Activated CD4-positive, alpha-beta memory T cell treated with anti-CD3 and anti-CD28 coated beads, Interleukin-2, amount 10 ng/mL, durations not matched to agents 7 days and 5 days (primary cell): Measurements from ENCODE around the gene PCIF1. TPM values are rescaled to one million over a fixed set of nuclear protein-coding genes. Genes with fewer than 3 reads are reported as not detected.
"Not testable (repeated sequence)": the region's sequence is repeated elsewhere in the genome, so short reads cannot be mapped to it uniquely, and the experiment has no call there.

ENCODE experiments used
- CTCF ChIA-PET: fragments of 350-600 bp; sonication (Branson Sonifier 250); formaldehyde crosslinking; loops from one replicate; lab custom pipeline; 2021; ENCODE audit warnings: antibody characterized with exemption, inconsistent platforms; lab: Charles Lee
- POLR2A ChIA-PET: fragments of 350-600 bp; sonication (Branson Sonifier 250); formaldehyde crosslinking; loops from one replicate; lab custom pipeline; 2021; ENCODE audit warnings: antibody characterized with exemption; lab: Charles Lee
- DNase-seq: peaks from one replicate; pipeline ENCODE4 v3.0.0-alpha.2; 2020
- H3K27ac Mint-ChIP-seq: one replicate; pipeline ENCODE4 v1.8.0; 2021; ENCODE audit warnings: mild to moderate bottlenecking, mixed read lengths
- H3K27me3 Mint-ChIP-seq: one replicate; pipeline ENCODE4 v1.8.0; 2021; ENCODE audit warnings: mixed read lengths
- H3K36me3 Mint-ChIP-seq: one replicate; pipeline ENCODE4 v1.8.0; 2021; ENCODE audit warnings: low read depth, mixed read lengths
- H3K4me1 Mint-ChIP-seq: one replicate; pipeline ENCODE4 v1.8.0; 2021; ENCODE audit warnings: mixed read lengths
- H3K4me3 Mint-ChIP-seq: one replicate; pipeline ENCODE4 v1.8.0; 2021; ENCODE audit warnings: mild to moderate bottlenecking, mixed read lengths
- H3K9me3 Mint-ChIP-seq: one replicate; pipeline ENCODE4 v1.8.0; 2021; ENCODE audit warnings: mixed read lengths
- total RNA-seq, 2 experiments: library from RNA; stranded (reverse); gene quantifications; one replicate each; pipeline ENCODE4 v1.2.3, GENCODE V29; 2021

The PCIF1 gene
- total RNA-seq, 2 experiments from 2014 or later, result 44.2 to 45.7 TPM

DNA sequence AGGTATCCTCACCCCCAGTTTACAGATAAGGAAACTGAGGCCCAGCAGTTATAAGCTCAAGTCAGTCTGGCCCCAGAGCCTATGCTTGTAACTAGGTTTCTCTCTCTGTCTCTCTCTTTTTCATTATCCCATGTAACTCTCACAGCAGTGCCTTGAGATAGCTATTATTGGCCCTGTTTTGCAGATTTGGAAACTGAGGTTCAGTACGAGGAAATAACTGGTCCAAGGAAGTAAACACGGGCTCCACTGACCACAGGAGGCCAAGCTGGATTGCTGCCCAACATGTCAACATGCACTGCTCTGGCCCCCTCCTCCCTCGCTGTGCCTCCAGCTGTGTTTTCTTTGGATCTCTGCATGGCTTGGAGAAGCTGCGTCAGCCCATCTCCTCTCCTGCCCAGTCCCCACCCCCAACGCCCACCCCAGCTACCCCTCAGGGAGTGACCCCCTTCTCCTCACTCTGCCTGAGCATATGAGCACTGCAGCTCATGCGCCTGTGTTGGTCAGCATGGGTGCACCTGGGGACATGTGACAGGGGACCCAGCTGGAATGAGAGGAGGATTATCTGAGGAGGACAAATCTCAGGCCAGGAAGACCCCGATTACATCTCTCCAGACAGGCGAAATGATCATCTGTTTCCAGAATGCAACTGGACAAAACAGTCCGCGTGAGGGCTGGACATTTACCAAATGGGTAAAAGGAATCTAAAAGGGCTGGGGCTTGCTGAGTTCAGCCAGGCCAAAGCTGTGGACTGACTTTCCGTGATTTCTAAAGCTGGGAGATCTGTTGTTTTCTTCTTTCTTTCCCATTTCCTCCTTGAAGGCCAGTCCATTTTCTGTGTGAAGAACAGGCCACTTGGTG, 14.7 kb upstream of the PCIF1 start:
- Mint-ChIP-seq H3K36me3 (no peaks in the 10 kb centered on the region), H3K9me3 (no peaks in the 10 kb centered on the region), H3K4me1 (peaks cover 3% of the 10 kb centered on the region), H3K27ac (no peak overlapping the region), H3K27me3 (peaks cover 26% of the 10 kb centered on the region), H3K4me3 (no peak overlapping the region)
- ChIA-PET POLR2A (interaction anchor here (0.9 to 4.1 kb wide), 5 partner anchors 14 to 63 kb away, joined by 3 to 16 read pairs (median 3); partner anchors contain the start of gene PCIF1), CTCF (interaction anchor here (0.8 to 1.7 kb wide), 4 partner anchors 14 to 50 kb away, joined by 3 to 4 read pairs (median 3); no protein-coding TSS in a partner anchor)
- DNase-seq, result no peak

DNA sequence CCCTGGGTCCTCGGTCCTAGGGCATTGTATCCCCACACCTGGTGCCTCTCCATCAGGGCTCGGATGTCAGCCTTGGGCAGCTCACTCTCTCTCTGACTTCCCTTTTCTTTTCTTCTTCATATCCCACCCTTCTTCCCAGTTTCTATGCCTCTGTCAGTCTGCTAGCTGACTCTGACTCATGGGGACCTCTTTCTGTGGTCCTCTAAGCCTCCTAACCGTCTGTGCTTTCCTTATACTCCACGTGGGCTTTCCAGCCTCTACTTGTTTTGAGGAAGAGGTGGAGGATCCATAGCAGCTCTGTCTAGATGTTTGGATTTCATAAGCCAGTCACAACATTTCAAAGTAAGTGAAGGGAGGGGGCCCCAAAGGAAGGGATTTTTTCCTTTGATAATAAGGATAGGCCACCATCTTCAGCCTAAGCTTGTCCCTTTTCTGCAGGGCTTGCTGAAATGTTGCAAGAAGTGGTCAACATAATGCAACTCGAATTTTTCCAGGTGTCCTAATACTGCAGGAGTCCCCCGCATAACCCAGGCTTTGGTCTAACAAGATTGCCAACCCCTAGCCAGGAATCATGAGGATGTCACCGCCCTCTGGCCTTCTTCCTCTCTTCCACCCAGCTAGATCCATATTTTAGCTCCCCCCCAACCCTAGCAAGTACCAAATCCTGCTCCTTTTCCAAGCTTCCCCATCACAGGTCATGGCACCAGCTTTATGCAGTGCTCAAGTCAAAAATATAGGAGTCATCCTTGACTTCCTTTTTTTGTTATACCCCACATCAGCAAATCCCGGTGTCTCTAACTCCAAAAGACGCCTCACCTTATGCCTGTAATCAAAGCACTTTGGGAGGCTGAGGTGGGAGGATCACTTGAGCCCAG, 13.8 kb upstream of the PCIF1 start:
- ChIA-PET POLR2A (interaction anchor here (1.1 to 4.1 kb wide), 2 partner anchors 13 to 50 kb away, joined by 4 to 16 read pairs; partner anchors contain the start of gene PCIF1), CTCF (interaction anchor here (0.8 to 1.7 kb wide), 4 partner anchors 13 to 41 kb away, joined by 3 to 4 read pairs (median 3); no protein-coding TSS in a partner anchor)
- H3K27ac Mint-ChIP-seq, result no peak overlapping the region
- peaks cover 3% of the 10 kb centered on the region for H3K4me1 Mint-ChIP-seq
- H3K9me3 Mint-ChIP-seq, result no peaks in the 10 kb centered on the region
- DNase-seq, result no peak
- peaks cover 29% of the 10 kb centered on the region for H3K27me3 Mint-ChIP-seq
- H3K36me3 Mint-ChIP-seq, result no peaks in the 10 kb centered on the region
- H3K4me3 Mint-ChIP-seq, result no peak overlapping the region

DNA sequence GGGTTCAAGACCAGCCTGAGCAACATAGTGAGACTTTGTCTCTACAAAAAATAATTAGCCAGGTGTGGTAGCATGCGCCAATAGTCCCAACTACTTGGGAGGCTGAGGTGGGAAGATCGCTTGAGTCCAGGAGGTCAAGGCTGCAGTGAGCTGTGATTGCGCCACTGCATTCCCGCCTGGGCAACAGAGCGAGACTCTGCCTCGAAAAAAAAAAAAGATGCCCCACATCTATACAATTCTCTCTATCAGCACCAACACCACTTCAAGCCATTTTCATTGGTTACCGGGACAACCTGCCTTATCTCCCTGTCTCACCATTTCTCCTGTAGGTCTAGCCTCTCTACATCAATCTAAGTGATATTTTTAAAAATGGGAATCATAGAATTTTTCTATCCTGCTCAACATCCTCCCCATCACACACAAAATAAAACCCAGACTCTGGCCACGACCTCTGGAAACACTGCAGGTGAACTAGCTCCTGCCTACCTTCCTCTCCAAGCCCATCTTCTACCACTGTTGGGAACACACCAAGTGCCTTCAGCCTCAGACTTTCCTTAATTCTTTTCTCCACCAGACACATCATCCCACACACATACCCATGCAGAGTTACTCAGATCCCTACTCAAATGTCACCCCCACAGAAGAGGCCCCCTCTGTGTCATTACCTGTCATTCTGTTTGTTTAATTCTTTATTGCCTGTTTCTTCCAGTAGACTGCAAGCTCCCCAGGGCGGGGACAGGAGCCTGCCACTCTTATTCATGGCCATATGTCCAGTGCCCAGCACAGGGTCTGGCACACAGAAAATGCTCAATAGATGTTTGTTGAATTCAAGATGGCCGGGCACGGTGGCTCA, 12.9 kb upstream of the PCIF1 start:
- no peak for DNase-seq
- ChIA-PET CTCF (interaction anchor here (0.7 to 1.2 kb wide), 3 partner anchors 12 to 105 kb away, joined by 3 read pairs; no protein-coding TSS in a partner anchor), POLR2A (no interaction called here)
- Mint-ChIP-seq H3K4me1 (peaks cover 3% of the 10 kb centered on the region), H3K27ac (no peak overlapping the region), H3K4me3 (no peak overlapping the region), H3K27me3 (peaks cover 22% of the 10 kb centered on the region), H3K9me3 (no peaks in the 10 kb centered on the region), H3K36me3 (no peaks in the 10 kb centered on the region)

DNA sequence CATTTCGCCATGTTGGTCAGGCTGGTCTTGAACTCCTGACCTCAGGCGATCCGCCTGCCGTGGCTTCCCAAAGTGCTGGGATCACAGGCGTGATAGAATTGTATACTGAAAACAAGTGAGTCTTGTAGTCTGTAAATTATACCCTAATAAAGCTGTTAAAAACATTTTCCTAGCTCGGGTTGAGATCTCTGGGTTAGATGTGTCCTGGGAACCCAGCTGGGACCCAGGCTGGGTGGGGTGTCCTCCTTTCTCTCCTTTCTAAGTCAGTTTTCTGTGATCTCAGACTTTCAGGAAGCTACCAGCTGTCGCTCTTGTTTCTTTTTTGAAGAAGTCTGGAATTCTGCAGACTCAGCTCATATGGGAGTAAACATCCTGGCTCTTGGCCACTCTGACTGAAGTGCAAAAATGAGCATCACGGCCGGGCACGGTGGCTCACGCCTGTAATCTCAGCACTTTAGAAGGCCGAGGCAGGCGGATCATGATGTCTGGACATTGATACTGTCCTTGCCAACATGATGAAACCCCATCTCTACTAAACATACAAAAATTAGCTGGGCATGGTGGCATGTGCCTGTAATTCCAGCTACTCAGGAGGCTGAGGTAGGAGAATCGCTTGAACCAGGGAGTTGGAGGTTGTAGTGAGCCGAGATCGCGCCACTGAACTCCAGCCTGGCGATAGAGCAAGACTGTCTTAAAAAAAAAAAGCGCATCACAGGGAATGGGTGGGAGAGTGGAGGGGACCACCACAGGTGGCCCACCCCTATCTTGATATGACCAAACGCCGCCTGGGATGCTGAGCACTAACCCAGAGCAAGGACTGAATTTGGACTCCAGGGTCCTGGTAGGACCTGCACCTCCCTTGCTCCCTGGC, 9.9 kb upstream of the PCIF1 start:
- H3K9me3 Mint-ChIP-seq, result no peaks in the 10 kb centered on the region
- POLR2A ChIA-PET, result interaction anchor here (4.1 kb wide), 1 partner anchor 9 kb away, joined by 26 read pairs; the partner anchor contains the start of gene PCIF1
- no peak for DNase-seq
- H3K36me3 Mint-ChIP-seq, result no peaks in the 10 kb centered on the region
- peaks cover 3% of the 10 kb centered on the region for H3K4me1 Mint-ChIP-seq
- H3K4me3 Mint-ChIP-seq, result no peak overlapping the region
- no peak overlapping the region for H3K27ac Mint-ChIP-seq
- CTCF ChIA-PET, result interaction anchor here (1.0 to 1.3 kb wide), 2 partner anchors 9 to 425 kb away, joined by 3 to 4 read pairs; no protein-coding TSS in a partner anchor
- H3K27me3 Mint-ChIP-seq, result peaks cover 20% of the 10 kb centered on the region

DNA sequence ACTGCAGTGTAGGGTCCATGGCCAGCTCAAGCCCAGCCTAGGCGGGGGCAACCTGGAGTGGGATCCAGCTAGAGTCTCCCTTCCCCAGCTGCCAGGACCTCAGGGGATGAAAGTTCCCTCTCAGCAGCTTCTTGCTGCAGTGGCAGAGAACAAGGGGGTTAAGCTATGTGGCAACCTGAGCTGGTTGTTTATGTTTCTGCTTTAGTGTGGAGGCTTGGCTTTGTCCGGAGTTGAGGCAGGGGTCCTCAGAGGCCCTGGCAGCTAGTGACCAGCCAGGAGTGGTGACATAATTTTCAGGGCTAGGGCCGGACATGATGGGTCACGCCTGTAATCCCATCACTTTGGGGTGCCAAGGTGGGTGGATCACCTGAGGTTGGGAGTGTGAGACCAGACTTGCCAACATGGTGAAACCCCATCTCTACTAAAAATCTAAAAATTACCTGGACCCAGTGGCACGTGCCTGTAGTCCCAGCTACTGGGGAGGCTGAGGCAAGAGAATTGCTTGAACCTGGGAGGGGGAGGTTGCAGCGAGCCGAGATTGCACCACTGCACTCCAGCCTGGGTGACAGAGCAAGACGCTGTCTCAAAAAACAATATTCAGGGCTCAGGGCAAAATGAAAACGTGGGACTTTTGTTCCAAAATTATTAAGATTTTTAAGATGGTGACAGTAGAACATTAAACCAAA, 8.5 kb upstream of the PCIF1 start:
- H3K27ac Mint-ChIP-seq, result no peak overlapping the region
- H3K36me3 Mint-ChIP-seq, result no peaks in the 10 kb centered on the region
- H3K4me1 Mint-ChIP-seq, result peaks cover 3% of the 10 kb centered on the region
- no peaks in the 10 kb centered on the region for H3K9me3 Mint-ChIP-seq
- peaks cover 16% of the 10 kb centered on the region for H3K27me3 Mint-ChIP-seq
- CTCF ChIA-PET, result no interaction called here
- DNase-seq, result no peak
- POLR2A ChIA-PET, result interaction anchor here (0.9 to 4.1 kb wide), 2 partner anchors 8 to 17 kb away, joined by 3 to 26 read pairs; partner anchors contain the start of gene PCIF1
- no peak overlapping the region for H3K4me3 Mint-ChIP-seq

GRCh38 chr20:45926731-45927070, 7.8 kb upstream of the PCIF1 start:
- peaks cover 3% of the 10 kb centered on the region for H3K4me1 Mint-ChIP-seq
- H3K4me3 Mint-ChIP-seq, result no peak overlapping the region
- ChIA-PET POLR2A (interaction anchor here (4.1 kb wide), 1 partner anchor 7 kb away, joined by 26 read pairs; the partner anchor contains the start of gene PCIF1), CTCF (interaction anchor here (0.9 kb wide), 1 partner anchor 60 kb away, joined by 3 read pairs; no protein-coding TSS in a partner anchor)
- H3K27ac Mint-ChIP-seq, result no peak overlapping the region
- peaks cover 10% of the 10 kb centered on the region for H3K27me3 Mint-ChIP-seq
- no peak for DNase-seq
- H3K36me3 Mint-ChIP-seq, result no peaks in the 10 kb centered on the region
- no peaks in the 10 kb centered on the region for H3K9me3 Mint-ChIP-seq

- DNase-seq, result no peak
- ChIA-PET CTCF (interaction anchor here (0.9 kb wide), 2 partner anchors 60 to 128 kb away, joined by 3 read pairs; no protein-coding TSS in a partner anchor), POLR2A (interaction anchor here (0.7 to 4.1 kb wide), 2 partner anchors 7 to 11 kb away, joined by 4 to 26 read pairs; partner anchors contain the start of gene PCIF1)
- peaks cover 8% of the 10 kb centered on the region for H3K27me3 Mint-ChIP-seq
- peaks cover 3% of the 10 kb centered on the region for H3K4me1 Mint-ChIP-seq
- no peaks in the 10 kb centered on the region for H3K36me3 Mint-ChIP-seq
- H3K9me3 Mint-ChIP-seq, result no peaks in the 10 kb centered on the region
- no peak overlapping the region for H3K27ac Mint-ChIP-seq
- H3K4me3 Mint-ChIP-seq, result no peak overlapping the region
Observed at GRCh38 chr20:45927071-45927878, 7.2 kb upstream of the PCIF1 start.

DNA sequence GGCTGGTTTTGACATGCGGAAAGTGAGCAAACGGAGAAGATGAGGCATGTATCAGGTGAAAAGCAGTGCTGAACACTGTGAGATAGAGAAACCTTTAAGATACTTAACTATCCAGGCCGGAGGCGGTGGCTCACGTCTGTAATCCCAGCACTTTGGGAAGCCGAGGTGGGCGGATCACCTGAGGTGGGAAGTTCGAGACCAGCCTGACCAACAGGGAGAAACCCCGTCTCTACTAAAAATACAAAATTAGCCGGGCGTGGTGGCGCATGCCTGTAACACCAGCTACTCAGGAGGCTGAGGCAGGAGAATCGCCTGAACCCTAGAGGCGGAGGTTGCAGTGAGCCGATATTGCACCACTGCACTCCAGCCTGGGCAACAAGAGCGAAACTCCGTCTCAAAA, 2.8 kb upstream of the PCIF1 start:
- not testable (repeated sequence) for H3K9me3 Mint-ChIP-seq, H3K27ac Mint-ChIP-seq, H3K27me3 Mint-ChIP-seq, H3K36me3 Mint-ChIP-seq, H3K4me3 Mint-ChIP-seq, DNase-seq
- ChIA-PET POLR2A (interaction anchor here (8.4 kb wide), 1 partner anchor 40 kb away, joined by 138 read pairs; the partner anchor contains the start of gene ZNF335), CTCF (interaction anchor here (0.7 to 1.4 kb wide), 2 partner anchors 133 to 142 kb away, joined by 3 to 4 read pairs; no protein-coding TSS in a partner anchor)
- H3K4me1 Mint-ChIP-seq, result peaks cover 11% of the 10 kb centered on the region

- Mint-ChIP-seq H3K4me3 (peak overlapping the region; percentile 87), H3K4me1 (peaks cover 26% of the 10 kb centered on the region), H3K9me3 (no peaks in the 10 kb centered on the region), H3K27ac (peak overlapping the region; percentile 96), H3K36me3 (peaks cover 14% of the 10 kb centered on the region), H3K27me3 (no peaks in the 10 kb centered on the region)
- peak; percentile 73 for DNase-seq
- CTCF ChIA-PET, result interaction anchor here (0.7 to 5.9 kb wide), 14 partner anchors 9 to 134 kb away, joined by 3 to 73 read pairs (median 4); partner anchors contain the start of genes ZNF335 and ZSWIM1
- POLR2A ChIA-PET, result interaction anchor here (0.9 to 8.4 kb wide), 25 partner anchors 8 to 640 kb away, joined by 3 to 138 read pairs (median 8); partner anchors contain the start of genes ACOT8, CTSA, NEURL2 and SNX21
Observed at GRCh38 chr20:45933266-45934045, 1.0 kb upstream of the PCIF1 start.
